ENCODE data around the gene RNF157. TPM values are rescaled to one million over a fixed set of nuclear protein-coding genes. Genes with fewer than 3 reads are reported as not detected.
"Not testable (repeated sequence)": the region's sequence is repeated elsewhere in the genome, so short reads cannot be mapped to it uniquely, and the experiment has no call there.

The RNF157 gene
- total RNA-seq, 1 donor from 2014 or later = 15.8 TPM

GRCh38 chr17:76200354-76200753 lies 39.9 kb downstream of the RNF157 start:
- intact Hi-C loops (cut with DNase I) = no loop called here
- ATAC-seq = no peak
- no peak for DNase-seq (ENCODE audit: low spot score)

GRCh38 chr17:76199469-76199868 lies 40.8 kb downstream of the RNF157 start:
- ATAC-seq (no peak), DNase-seq (ENCODE audit: low spot score) (no peak)
- intact Hi-C loops (cut with DNase I) = no loop called here

- ATAC-seq = no peak
- intact Hi-C loops (cut with DNase I) = no loop called here
- no peak for DNase-seq (ENCODE audit: low spot score)
Observed at GRCh38 chr17:76198702-76199101, 41.6 kb downstream of the RNF157 start.

DNA sequence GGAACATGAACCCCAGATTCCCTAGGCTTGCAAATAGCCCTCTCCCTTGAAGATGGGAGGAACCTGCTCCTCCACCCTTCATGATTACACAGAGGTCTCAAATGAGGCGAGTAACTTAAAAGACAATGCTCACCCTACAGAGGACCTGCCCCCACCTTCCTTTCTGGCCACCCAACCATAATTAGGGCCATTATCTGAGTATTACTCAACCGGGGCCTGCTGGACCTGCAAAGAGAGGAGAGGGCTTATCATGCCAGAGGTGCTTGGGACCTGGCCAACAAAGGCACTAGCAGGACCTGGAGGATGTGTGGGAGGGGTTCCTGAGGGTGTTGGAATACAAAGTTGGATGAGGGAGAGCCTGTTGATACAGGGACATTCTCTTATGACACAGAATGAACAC lies 42.4 kb downstream of the RNF157 start:
- DNase-seq (ENCODE audit: low spot score) (no peak), ATAC-seq (no peak)

GRCh38 chr17:76196675-76197074 lies 43.6 kb downstream of the RNF157 start:
- intact Hi-C loops (cut with DNase I) = no loop called here
- DNase-seq (ENCODE audit: low spot score) (no peak), ATAC-seq (peak; percentile 91)

More for the DNA sequence above, 42.4 kb downstream of the RNF157 start:
- intact Hi-C loops (cut with DNase I) = no loop called here

DNA sequence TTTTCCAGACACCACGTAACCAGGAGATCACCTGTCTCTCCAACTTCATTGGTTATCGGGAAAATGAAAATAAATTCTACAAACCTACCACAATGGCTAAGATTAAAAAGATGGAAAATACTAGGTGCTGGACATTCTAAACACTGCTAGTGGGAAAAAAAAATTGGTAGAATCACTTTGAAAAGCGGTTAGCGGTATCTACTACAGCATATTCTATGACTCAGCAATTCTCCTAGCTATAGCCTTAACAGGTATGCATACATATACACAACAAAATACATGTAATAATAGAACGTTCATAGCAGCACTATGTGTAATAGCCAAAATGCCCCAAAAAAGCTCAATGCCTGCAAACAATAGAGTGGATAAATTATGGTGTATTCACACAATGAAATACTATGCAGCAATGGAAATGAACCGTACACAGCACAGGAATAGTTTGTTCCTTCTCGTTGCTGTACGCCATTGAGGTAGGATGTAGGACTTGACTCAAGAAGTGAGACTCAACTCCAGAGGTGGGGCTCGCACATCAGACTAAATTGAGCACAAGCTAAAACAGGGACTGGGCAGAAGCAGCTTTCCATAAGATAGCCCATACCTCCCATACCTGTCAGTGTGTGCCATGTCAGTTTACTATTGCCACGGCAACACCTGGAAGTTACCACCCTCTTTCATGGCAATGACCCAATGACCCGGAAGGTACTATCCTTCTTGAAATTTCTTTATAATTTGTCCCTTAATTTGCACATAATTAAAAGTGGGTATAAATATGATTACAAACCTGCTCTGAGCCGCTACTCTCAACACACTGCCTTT lies 44.8 kb downstream of the RNF157 start:
- ATAC-seq = no peak
- intact Hi-C loops (cut with DNase I) = no loop called here
- no peak for DNase-seq (ENCODE audit: low spot score)

GRCh38 chr17:76193591-76193990 lies 46.7 kb downstream of the RNF157 start:
- ATAC-seq (no peak), DNase-seq (ENCODE audit: low spot score) (no peak)
- intact Hi-C loops (cut with DNase I) = no loop called here

DNA sequence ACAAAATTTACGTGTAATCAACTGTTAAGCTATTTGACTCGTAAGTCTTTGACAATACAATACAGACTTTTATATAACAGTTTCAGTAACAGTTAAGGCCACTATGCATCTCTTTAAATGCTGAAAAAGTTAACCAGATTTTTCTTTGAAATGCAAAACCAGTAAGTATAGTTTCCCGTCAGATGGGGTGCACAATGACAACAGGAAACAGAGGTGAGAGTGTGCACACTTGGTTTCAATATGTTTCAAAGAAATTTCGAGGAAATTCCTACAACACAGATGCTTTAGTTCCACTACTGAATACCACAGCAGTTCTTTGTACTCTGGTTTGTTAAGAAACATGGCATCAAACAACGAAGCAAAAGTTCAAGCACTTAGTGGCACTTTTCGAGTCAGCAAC lies 48.4 kb downstream of the RNF157 start:
- ATAC-seq (no peak), DNase-seq (ENCODE audit: low spot score) (no peak)
- intact Hi-C loops (cut with DNase I) = no loop called here

- intact Hi-C loops (cut with DNase I) = no loop called here
- DNase-seq (ENCODE audit: low spot score) (no peak), ATAC-seq (no peak)
Observed at GRCh38 chr17:76189741-76190140, 50.6 kb downstream of the RNF157 start.

GRCh38 chr17:76189247-76189646 lies 51.0 kb downstream of the RNF157 start:
- ATAC-seq = no peak
- no peak for DNase-seq (ENCODE audit: low spot score)
- intact Hi-C loops (cut with DNase I) = no loop called here

GRCh38 chr17:76188213-76189016 lies 51.9 kb downstream of the RNF157 start:
- no peak for DNase-seq (ENCODE audit: low spot score)
- ATAC-seq = no peak
- intact Hi-C loops (cut with DNase I) = no loop called here

DNA sequence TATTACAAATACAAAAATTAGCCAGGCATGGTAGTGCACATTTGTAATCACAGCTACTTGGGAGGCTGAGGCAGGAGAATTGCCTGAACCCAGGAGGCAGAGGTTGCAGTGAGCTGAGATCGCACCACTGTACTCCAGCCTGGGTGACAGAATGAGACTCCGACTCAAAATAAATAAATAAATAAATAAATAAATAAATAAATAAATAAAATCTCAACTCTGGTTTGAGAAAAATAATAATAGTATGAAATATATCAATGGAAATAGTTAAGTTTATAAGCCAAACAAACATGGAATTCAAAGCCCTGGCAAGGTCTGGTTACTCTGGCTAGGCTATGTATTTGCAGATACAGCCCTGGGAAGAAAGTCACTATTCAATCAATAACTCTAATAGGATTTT lies 53.5 kb downstream of the RNF157 start:
- DNase-seq (ENCODE audit: low spot score); ATAC-seq; intact Hi-C loops (cut with DNase I): not testable (repeated sequence)

DNA sequence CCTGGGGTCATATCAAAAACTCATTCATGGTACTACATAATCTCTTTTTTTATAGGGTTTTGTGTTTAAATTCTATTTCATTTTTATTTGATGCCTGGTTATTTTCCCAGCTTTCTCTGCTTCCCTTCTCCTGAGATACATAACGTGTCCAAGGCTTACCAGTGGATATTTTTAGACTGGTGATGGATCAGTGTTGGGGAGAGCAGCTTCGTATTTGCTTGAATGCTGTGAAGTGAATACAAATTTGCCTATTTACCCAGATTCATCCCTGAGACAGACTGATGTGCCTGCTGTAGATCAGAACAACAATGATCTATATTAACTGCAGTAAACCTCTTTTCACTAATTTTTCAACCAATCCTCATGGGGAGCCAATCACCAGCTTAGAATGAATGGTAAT lies 56.0 kb downstream of the RNF157 start:
- intact Hi-C loops (cut with DNase I) = loop anchor here (5.0 kb wide), 1 partner anchor 62 kb away; no protein-coding TSS in a partner anchor
- DNase-seq (ENCODE audit: low spot score) (no peak), ATAC-seq (no peak)

GRCh38 chr17:76182016-76182764 lies 58.1 kb downstream of the RNF157 start:
- DNase-seq (ENCODE audit: low spot score) (peak; percentile 94), ATAC-seq (peak; percentile 95)
- intact Hi-C loops (cut with DNase I) = loop anchor here (5.0 kb wide), 1 partner anchor 60 kb away; no protein-coding TSS in a partner anchor

GRCh38 chr17:76179496-76180467 lies 60.5 kb downstream of the RNF157 start:
- no peak for DNase-seq (ENCODE audit: low spot score)
- intact Hi-C loops (cut with DNase I) = loop anchor here (5.0 kb wide), 1 partner anchor 57 kb away; no protein-coding TSS in a partner anchor
- no peak for ATAC-seq

GRCh38 chr17:76178124-76178523 lies 62.2 kb downstream of the RNF157 start:
- ATAC-seq (no peak), DNase-seq (ENCODE audit: low spot score) (no peak)
- intact Hi-C loops (cut with DNase I) = no loop called here

DNA sequence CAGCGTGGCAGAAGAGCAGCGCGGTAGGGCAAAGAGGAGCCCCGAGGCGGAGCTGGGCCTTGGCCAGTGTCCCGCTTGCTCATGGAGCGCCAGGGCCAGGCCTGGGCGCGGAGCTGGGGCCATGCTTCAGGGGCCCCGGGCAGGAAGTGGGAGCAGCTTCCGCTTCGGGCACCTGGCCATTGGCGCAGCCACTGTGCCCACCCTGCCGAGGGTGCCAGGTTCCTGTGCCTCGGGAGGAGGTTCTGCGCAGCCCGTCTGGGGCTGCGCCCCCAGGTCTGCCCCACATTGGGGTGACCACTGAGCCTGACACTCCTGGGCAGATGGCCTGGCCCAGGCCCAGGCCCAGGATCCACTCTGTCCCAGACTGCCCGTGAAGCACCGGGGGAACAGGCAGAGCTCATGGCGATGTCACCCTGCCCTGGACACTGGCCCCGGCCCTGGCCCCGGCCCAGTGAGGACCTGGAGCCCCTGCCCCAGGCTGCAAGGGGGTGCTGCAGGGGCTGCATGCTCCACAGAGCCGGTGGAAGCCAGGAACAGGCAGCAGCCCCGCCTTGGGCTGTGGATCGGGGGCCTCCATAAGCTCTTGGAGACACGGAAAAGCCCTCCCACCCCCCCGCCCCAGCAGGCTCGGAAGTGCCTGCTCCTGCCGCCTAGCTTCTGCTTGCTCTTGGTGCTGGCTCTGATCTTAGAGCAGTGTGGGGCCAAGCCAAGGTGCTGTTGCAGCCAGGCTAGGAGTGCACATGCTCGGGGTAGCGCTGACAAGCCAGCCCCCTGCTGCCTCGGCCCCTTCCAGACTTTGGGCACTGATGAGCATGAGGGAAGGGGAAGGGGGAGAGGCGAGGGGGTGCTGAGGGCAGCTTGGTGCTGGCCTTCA lies 63.4 kb downstream of the RNF157 start:
- no peak for DNase-seq (ENCODE audit: low spot score)
- intact Hi-C loops (cut with DNase I) = no loop called here
- ATAC-seq = no peak

Data from sciatic nerve (tissue), 2 donors.